Ovary (tissue), 9 donors: Measurements from ENCODE around the gene MAK. TPM values are rescaled to one million over a fixed set of nuclear protein-coding genes. Genes with fewer than 3 reads are reported as not detected.
"Not testable (repeated sequence)": the region's sequence is repeated elsewhere in the genome, so short reads cannot be mapped to it uniquely, and the experiment has no call there.

Source experiments
- DNase-seq, 5 donors: peaks; one replicate each; pipeline ENCODE4 v3.0.0-alpha.2; 2019 to 2020
- H3K27ac ChIP-seq, 2 donors: fragments of 200-600 bp; one replicate each; pipeline versions ENCODE4 v1.5.1 to v1.8.0; 2019 to 2022
- H3K27me3 ChIP-seq: fragments of 200-600 bp; one replicate; pipeline ENCODE4 v1.8.0; 2022
- H3K36me3 ChIP-seq: fragments of 200-600 bp; sonication (generic); one replicate; pipeline ENCODE4 v1.5.1; 2019
- H3K4me1 ChIP-seq: one replicate; pipeline ENCODE4 v1.8.1; 2013; ENCODE audit warnings: mild to moderate bottlenecking, moderate library complexity; ENCODE audit not compliant: insufficient read depth
- H3K4me3 ChIP-seq: fragments of 200-600 bp; sonication (generic); one replicate; pipeline ENCODE4 v1.5.1; 2017
- H3K9me3 ChIP-seq, 2 donors: fragments of 200-600 bp in 1 of 2; sonication (generic) in 1 of 2; one replicate each; pipeline versions ENCODE4 v1.5.1 to v1.8.1; 2013 to 2019; ENCODE audit warnings: mild to moderate bottlenecking in 1 of 2, moderate library complexity in 1 of 2
- CTCF ChIP-seq, 3 donors: fragments of 450-650 bp in 2 of 3; fragments of 200-600 bp in 1 of 3; IDR thresholded peaks; one replicate each; pipeline versions ENCODE4 v1.5.1 to v1.8.0; 2016 to 2022; ENCODE audit warnings: antibody characterized with exemption in 3 of 3, mild to moderate bottlenecking in 1 of 3
- EP300 ChIP-seq: sonication (generic); formaldehyde crosslinking; IDR thresholded peaks from one replicate; pipeline ENCODE4 v1.6.1; 2017; ENCODE audit warnings: antibody characterized with exemption
- POLR2A ChIP-seq: fragments of 450-650 bp; IDR thresholded peaks from one replicate; pipeline ENCODE4 v1.6.1; 2017; ENCODE audit warnings: antibody characterized with exemption, mild to moderate bottlenecking, moderate library complexity
- WGBS, 3 donors: extraction: QIAGEN DNeasy Blood & Tissue Kit in 1 of 3; methylation state at CpG; one replicate each; pipeline versions ENCODE4 v1.1.5 to v1.1.7; 2013 to 2017; 5-methylcytosine and 5-hydroxymethylcytosine counted together
- intact Hi-C, 4 donors: fragments of 100-400 bp; cut with DNase I; formaldehyde crosslinking; loops; one replicate each; pipeline versions ENCODE4 v1.11.0 to v1.15.1; 2022 to 2023
- polyA plus RNA-seq, 2 donors: library from polyadenylated mRNA; stranded (reverse); fragments of 200-250 nt in 1 of 2; fragments of 350-450 nt in 1 of 2; fragmentation: Illumina TruSeq in 1 of 2; extraction: RNeasy Lipid Tissue Mini Kit (QIAGEN cat#74804) in 1 of 2; gene quantifications; one replicate each; pipeline ENCODE4 v1.2.3, GENCODE V29; 2013 to 2014
- total RNA-seq, 7 donors: library from RNA; depleted of rRNA in 2 of 7; stranded (reverse); fragments of >200 nt in 2 of 7; fragmentation: NEBNext Ultra II Directional in 3 of 7; extraction: Animal tissue kit (Norgen Biotek cat#: 25700) in 3 of 7; gene quantifications; one replicate each; pipeline versions ENCODE4 v1.1.0 to v1.2.4, GENCODE V29; 2016 to 2023
- donor health status: DM: no; HTN: no; CAD: no; lungs with moderate emphysema.
- donor health status: DM: no; HTN: no; CAD: no.
- donor health status: Bipolar disorder and iron deficiency.
- donor health status: DM: yes; HTN: yes; CAD: no.
- donor health status: DM: no; HTN: no; CAD: no.
- donor health status: DM: yes; HTN: yes; CAD: no.

Gene MAK
- total and polyA plus RNA-seq, 9 donors = 0.06 to 4.8 (median 0.25) TPM; not detected in 3

- no peaks in the 10 kb centered on the region for H3K27me3 ChIP-seq
- H3K4me1 ChIP-seq = no peaks in the 10 kb centered on the region
- H3K36me3 ChIP-seq = no peaks in the 10 kb centered on the region
- H3K9me3 ChIP-seq = peaks cover 0 to 9% of the 10 kb centered on the region in 2 donors
- H3K4me3 ChIP-seq = no peak overlapping the region
- WGBS, 3 donors = 93 to 95% (median 94%) methylated on average over 14 of the region's 14 CpGs
- H3K27ac ChIP-seq = no peak overlapping the region
- intact Hi-C loops = no loop called here
- no peak for TF ChIP-seq CTCF (IDR thresholded peaks at IDR 0.05)
- no peak for TF ChIP-seq EP300
- TF ChIP-seq POLR2A = no peak
- no peak for DNase-seq
These were observed 38.7 kb upstream of the MAK start for GRCh38 chr6:10877012-10877411.

- Histone ChIP-seq H3K9me3 (no peaks in the 10 kb centered on the region), H3K36me3 (no peaks in the 10 kb centered on the region), H3K27me3 (no peaks in the 10 kb centered on the region), H3K4me3 (no peak overlapping the region), H3K27ac (no peak overlapping the region), H3K4me1 (no peaks in the 10 kb centered on the region)
- intact Hi-C loops = no loop called here
- TF ChIP-seq POLR2A = no peak
- TF ChIP-seq EP300 = no peak
- no peak for TF ChIP-seq CTCF (IDR thresholded peaks at IDR 0.05)
- DNase-seq = no peak
- WGBS, 3 donors = 81 to 90% (median 89%) methylated on average over 4 of the region's 4 CpGs
These were observed 36.7 kb upstream of the MAK start for GRCh38 chr6:10875026-10875425.

GRCh38 chr6:10874207-10874606 lies 35.9 kb upstream of the MAK start:
- TF ChIP-seq EP300 (no peak), CTCF (IDR thresholded peaks at IDR 0.05) (no peak)
- H3K27me3 ChIP-seq = no peaks in the 10 kb centered on the region
- no peak overlapping the region for H3K27ac ChIP-seq
- WGBS, 3 donors = 84 to 86% (median 86%) methylated on average over 6 of the region's 6 CpGs
- H3K9me3 ChIP-seq = no peaks in the 10 kb centered on the region
- intact Hi-C loops = no loop called here
- no peak for DNase-seq
- H3K4me1 ChIP-seq = no peaks in the 10 kb centered on the region
- H3K36me3 ChIP-seq = no peaks in the 10 kb centered on the region
- H3K4me3 ChIP-seq = no peak overlapping the region

- Histone ChIP-seq H3K9me3 (no peaks in the 10 kb centered on the region), H3K27me3 (no peaks in the 10 kb centered on the region), H3K4me1 (no peaks in the 10 kb centered on the region), H3K27ac (no peak overlapping the region), H3K4me3 (no peak overlapping the region), H3K36me3 (no peaks in the 10 kb centered on the region)
- intact Hi-C loops = no loop called here
- DNase-seq = no peak
- 23 to 31% (median 23%) methylated on average over 1 of the region's 1 CpG for WGBS, 3 donors
- TF ChIP-seq CTCF (IDR thresholded peaks at IDR 0.05) (no peak), EP300 (no peak), POLR2A (no peak)
These were observed 35.0 kb upstream of the MAK start for GRCh38 chr6:10873374-10873773.

- H3K4me1 ChIP-seq = no peaks in the 10 kb centered on the region
- no peaks in the 10 kb centered on the region for H3K27me3 ChIP-seq
- H3K27ac ChIP-seq = no peak overlapping the region
- intact Hi-C loops = no loop called here
- no peak overlapping the region for H3K4me3 ChIP-seq
- no peaks in the 10 kb centered on the region for H3K9me3 ChIP-seq
- TF ChIP-seq POLR2A (no peak), EP300 (no peak)
- WGBS, 3 donors = 80 to 91% (median 85%) methylated on average over 3 of the region's 3 CpGs
- H3K36me3 ChIP-seq = no peaks in the 10 kb centered on the region
- DNase-seq = no peak
These were observed 29.6 kb upstream of the MAK start for GRCh38 chr6:10867952-10868351.

GRCh38 chr6:10866709-10867108 lies 28.4 kb upstream of the MAK start:
- WGBS, 3 donors = 76 to 89% (median 81%) methylated on average over 3 of the region's 3 CpGs

GRCh38 chr6:10863031-10863430 lies 24.7 kb upstream of the MAK start:
- WGBS, 3 donors = 89 to 95% (median 93%) methylated on average over 7 of the region's 7 CpGs

More at GRCh38 chr6:10866709-10867108, 28.4 kb upstream of the MAK start:
- H3K4me1 ChIP-seq, H3K36me3 ChIP-seq, DNase-seq, H3K4me3 ChIP-seq, intact Hi-C loops, H3K27me3 ChIP-seq, H3K27ac ChIP-seq, H3K9me3 ChIP-seq: not testable (repeated sequence)

More at GRCh38 chr6:10863031-10863430, 24.7 kb upstream of the MAK start:
- H3K9me3 ChIP-seq, H3K36me3 ChIP-seq, intact Hi-C loops, H3K4me3 ChIP-seq, H3K4me1 ChIP-seq, H3K27me3 ChIP-seq, H3K27ac ChIP-seq, DNase-seq: not testable (repeated sequence)
